DMS79 treated with DMSO at 0.1 percent for 48 hours (cell line): ENCODE results near the gene CD9.
"Not testable (repeated sequence)": the region's sequence is repeated elsewhere in the genome, so short reads cannot be mapped to it uniquely, and the experiment has no call there.

ENCODE experiments used
- DNase-seq: peaks from one replicate; lab custom pipeline; 2025; lab: John Stamatoyannopoulos, UW

The CD9 gene

GRCh38 chr12:6200256-6201212 is at the start of gene CD9:
CD9 (plus strand) TSS chr12:6200400; CDS start chr12:6200500, 100 bp downstream.
- peak; percentile 37 for DNase-seq

GRCh38 chr12:6154730-6155459 is 45.3 kb upstream of the CD9 start:
- DNase-seq = no peak

- DNase-seq = no peak
Observed at GRCh38 chr12:6157482-6157881, 42.7 kb upstream of the CD9 start.

DNA sequence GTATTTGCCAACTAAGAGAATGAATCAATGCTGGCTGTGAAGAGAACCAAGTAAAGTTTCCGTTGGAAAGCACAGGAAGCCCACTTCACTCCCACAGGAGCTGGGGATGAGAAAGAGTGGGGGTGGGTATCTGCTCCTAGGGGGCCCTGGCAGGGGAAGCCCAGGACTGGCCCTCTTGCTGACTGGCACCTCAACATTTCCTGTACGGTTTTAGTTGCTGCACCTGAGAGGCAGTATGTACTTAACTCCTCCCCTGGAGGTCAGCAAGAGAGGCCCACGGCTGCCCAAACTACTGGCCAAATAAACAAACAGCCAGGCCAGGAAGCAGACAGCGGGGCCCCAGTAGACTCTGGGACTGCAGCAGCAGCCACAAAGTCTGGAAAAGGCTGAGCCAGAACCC is 41.9 kb upstream of the CD9 start:
- DNase-seq = no peak

- DNase-seq = no peak
Observed at GRCh38 chr12:6158749-6159148, 41.5 kb upstream of the CD9 start.

DNA sequence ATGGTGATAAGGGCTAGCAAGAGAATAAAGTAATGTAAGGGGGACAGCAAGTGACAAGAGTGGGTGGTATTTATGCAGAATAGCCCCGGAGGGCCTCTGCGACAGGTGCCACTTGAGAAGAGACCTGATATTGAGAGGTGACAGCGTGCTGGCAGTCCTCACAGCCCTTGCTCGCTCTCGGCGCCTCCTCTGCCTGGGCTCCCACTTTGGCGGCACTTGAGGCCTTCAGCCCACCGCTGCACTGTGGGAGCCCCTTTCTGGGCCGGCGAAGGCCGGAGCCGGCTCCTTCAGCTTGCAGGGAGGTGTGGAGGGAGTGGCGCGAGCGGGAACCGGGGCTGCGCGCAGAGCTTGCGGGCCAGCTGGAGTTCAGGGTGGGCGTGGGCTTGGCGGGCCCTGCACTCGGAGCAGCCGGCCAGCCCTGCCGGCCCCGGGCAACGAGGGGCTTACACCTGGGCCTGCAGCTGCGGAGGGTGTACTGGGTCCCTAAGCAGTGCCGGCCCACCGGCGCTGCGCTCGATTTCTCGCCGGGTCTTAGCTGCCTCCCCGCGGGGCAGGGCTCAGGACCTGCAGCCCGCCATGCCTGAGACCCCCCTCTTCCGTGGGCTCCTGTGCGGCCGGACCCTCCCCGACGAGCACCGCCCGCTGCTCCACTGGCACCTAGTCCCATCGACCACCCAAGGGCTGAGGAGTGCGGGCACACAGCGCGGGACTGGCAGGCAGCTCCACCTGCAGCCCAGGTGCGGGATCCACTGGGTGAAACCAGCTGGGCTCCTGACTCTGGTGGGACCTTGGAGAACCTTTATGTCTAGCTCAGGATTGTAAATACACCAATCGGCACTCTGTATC is 40.8 kb upstream of the CD9 start:
- not testable (repeated sequence) for DNase-seq

GRCh38 chr12:6160049-6160649 is 40.1 kb upstream of the CD9 start:
- DNase-seq = not testable (repeated sequence)

GRCh38 chr12:6161124-6161882 is 38.9 kb upstream of the CD9 start:
- no peak for DNase-seq

GRCh38 chr12:6163416-6164060 is 36.7 kb upstream of the CD9 start:
- DNase-seq = no peak

- DNase-seq = no peak
Observed at GRCh38 chr12:6165395-6165794, 34.8 kb upstream of the CD9 start.

DNA sequence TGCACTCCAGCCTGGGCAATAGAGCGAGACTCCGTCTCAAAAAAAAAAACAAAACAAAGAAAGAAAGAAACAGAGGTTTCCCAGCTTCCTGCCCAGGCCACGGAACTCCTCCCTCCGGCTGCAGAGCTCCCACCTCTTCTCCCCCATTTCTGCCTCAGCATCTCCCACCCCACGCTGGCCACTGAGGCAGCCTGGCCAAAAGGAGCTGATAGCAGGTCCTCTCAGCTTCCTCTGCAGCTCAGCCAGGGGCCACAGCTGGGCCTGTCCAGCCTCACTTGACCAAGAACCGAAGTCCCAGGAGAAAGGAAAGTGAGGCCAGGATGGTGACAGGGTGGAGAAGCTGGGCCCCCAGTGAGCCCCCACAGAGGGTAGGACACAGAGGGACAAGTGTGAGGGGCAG is 33.4 kb upstream of the CD9 start:
- no peak for DNase-seq

- DNase-seq = no peak
Observed at GRCh38 chr12:6167327-6168280, 32.6 kb upstream of the CD9 start.

DNA sequence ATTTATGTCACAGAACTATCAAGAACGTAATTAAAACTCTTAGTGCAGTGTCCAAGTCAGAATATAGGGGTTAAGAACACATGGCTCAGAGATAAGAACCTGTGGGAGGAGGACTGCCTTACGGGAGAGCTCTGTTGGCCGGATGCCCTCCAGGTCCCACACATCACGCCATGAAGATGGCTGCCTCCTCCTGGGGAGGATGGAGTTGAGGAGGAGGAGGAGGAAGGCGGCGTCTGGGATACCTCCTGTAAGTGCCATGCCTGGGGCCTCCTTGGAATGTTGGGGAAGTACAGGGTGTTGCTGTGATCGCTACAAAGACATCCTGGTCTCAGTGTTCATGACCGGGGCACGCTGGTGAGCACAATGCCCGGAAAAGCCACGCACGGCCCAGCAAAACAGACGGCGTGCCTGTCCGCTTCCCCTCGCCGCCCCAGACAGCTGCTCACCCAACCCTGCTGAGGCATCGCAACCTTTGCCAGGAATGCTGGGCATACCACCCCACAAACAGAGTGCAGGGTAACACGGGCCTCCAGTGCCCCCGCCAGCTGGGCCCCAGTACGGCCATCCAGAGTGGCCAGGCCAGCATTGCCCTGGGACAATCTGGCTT is 28.7 kb upstream of the CD9 start:
- DNase-seq = no peak

DNA sequence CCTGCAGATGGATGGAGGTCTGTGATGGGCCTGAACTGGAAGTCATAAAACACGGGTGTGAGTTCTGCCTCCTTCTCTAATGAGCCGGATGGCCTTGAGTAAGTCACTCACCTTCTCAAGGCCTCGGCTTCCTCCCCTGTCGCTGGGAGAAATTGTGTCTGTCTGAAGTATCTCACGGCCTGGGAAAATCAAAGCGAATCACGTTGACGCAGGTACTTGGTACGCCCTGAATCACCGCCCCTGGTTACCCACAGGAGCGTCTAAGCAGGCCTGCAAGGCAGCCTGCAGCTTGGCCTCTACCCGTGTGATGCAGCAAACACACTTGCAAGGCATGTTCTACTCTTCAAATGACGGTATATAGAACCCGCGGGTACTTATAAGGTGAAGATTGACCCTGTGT is 28.1 kb upstream of the CD9 start:
- no peak for DNase-seq

DNA sequence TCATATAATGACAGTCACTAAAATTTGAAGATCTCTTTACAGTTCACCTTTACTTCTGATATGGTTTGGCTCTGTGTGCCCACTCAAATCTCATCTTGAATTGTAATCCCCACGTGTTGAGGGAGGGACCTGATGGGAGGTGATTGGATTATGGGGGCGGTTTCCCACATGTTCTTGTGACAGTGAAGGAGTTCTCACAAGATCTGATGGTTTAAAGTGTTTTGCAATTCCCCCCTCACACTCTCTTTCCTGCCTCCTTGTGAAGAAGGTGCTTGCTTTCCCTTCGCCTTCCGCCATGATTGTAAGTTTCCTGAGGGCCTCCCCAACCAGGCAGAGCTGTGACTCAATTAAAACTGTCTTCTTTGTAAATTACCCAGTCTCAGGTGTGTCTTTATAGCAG is 27.3 kb upstream of the CD9 start:
- no peak for DNase-seq

DNA sequence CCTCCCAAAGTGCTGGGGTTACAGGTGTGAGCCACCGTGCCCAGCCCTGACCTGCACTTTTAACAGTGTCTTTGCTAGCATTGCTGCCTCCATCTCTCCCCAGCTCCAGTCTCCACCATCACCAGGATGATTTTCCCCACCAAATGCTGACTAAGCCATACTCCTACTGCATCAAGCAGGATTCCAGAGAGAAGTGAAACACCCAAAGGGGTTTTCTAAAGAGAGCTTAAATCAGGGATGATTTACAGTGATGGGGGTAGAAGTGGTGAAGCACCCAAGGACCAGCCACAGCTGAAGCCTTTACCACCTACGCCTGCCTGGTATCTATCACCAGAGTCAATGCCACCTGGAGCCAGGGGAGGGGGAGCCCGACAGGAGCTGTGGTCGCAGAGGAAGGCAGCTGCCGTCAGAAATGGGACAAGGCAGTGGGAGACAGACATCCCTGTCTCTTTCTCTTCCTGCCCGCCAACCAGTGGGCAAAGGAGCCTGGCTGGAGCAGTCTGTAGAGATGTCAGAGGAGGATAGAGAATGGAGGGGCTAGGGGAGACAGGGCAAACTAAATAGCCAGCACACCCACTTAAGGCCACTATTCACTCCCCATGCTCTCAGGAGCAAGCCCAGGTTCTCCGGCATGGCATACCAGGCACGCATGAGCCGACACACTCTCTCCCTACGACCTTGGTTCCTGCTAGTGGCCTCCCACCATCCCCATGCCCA is 22.4 kb upstream of the CD9 start:
- no peak for DNase-seq

DNA sequence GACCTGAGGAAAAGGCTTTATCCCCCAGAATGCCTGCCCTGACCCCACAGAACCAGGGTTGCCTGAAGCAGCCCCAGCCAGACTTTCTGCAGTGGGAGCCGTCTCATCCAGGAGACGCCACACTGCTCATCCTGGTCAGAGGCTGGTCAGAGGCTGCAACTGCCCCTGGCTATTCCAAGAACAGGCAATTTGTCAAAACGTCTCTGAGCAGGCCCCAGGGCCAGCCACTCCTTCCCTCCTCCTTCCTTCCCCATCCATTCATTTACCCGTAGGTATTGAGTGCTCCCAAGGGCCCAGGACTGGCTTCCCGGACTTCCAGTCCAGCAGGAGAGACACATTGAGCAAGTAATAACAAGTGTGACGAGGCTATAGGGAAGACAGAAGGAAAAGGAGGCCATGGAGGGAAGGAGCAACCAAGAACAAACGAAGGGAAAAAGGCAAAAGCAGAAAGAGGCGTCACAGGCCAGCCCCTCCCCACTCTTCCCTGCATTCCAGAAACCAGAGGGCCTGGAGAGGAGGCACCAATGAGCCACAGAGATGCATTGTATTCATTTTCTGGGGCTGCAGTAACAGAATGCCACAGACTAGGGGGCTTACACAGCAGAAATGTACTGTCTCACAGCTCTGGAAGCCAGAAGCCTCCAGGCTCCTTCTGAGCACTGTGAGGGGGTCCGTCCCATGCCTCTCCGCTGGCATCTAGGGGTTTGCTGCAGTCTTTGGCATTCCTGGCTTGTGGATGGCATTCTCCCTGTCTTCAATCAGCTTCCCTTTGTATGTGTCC is 21.0 kb upstream of the CD9 start:
- DNase-seq = no peak
